H9 (cell line): ENCODE measurements around the gene ANKDD1A. TPM values are rescaled to one million over a fixed set of nuclear protein-coding genes. Genes with fewer than 3 reads are reported as not detected.

Experiments
- DNase-seq: peaks from one replicate; pipeline ENCODE4 v3.0.0-alpha.2; 2017
- H2AFZ ChIP-seq: one replicate; pipeline ENCODE4 v1.6.1; 2013; ENCODE audit warnings: mild to moderate bottlenecking, low read length, control low read depth, moderate library complexity
- H2AK5ac ChIP-seq: 2 replicates; pipeline ENCODE4 v1.6.1; 2013; ENCODE audit warnings: low read length, control low read depth, mixed read lengths; ENCODE audit not compliant: insufficient read length
- H2BK120ac ChIP-seq: one replicate; pipeline ENCODE4 v1.6.1; 2013; ENCODE audit warnings: low read depth, mild to moderate bottlenecking, low read length, control low read depth, inconsistent platforms; ENCODE audit not compliant: poor library complexity, severe bottlenecking
- H2BK12ac ChIP-seq: 2 replicates; pipeline ENCODE4 v1.6.1; 2013; ENCODE audit warnings: low read length, control low read depth, mixed read lengths, low read depth; ENCODE audit not compliant: insufficient read length
- H2BK15ac ChIP-seq: 2 replicates; pipeline ENCODE4 v1.6.1; 2013; ENCODE audit warnings: low read depth, low read length, control low read depth
- H2BK20ac ChIP-seq: one replicate; pipeline ENCODE4 v1.6.1; 2013; ENCODE audit warnings: low read depth, mild to moderate bottlenecking, low read length, control low read depth, inconsistent platforms; ENCODE audit not compliant: poor library complexity, severe bottlenecking
- H2BK5ac ChIP-seq: 2 replicates; pipeline ENCODE4 v1.6.1; 2013; ENCODE audit warnings: low read length, control low read depth, mixed read lengths; ENCODE audit not compliant: insufficient read length
- H3K14ac ChIP-seq: 2 replicates; pipeline ENCODE4 v1.6.1; 2013; ENCODE audit warnings: low read length, control low read depth; ENCODE audit not compliant: insufficient read depth
- H3K18ac ChIP-seq: 2 replicates; pipeline ENCODE4 v1.6.1; 2013; ENCODE audit warnings: low read depth, mild to moderate bottlenecking, mixed read lengths, low read length, control low read depth; ENCODE audit not compliant: insufficient read length
- H3K23ac ChIP-seq: 2 replicates; pipeline ENCODE4 v1.6.1; 2013; ENCODE audit warnings: low read length, control low read depth, mixed read lengths, low read depth; ENCODE audit not compliant: insufficient read length
- H3K23me2 ChIP-seq: 2 replicates; pipeline ENCODE4 v1.6.1; 2013; ENCODE audit warnings: low read depth, mild to moderate bottlenecking, mixed read lengths, low read length, control low read depth; ENCODE audit not compliant: insufficient read length, poor library complexity, severe bottlenecking
- H3K27ac ChIP-seq: 2 replicates; pipeline ENCODE4 v1.5.1; 2013; ENCODE audit warnings: low read length, control low read depth, mixed read lengths, low read depth; ENCODE audit not compliant: insufficient read length
- H3K27me3 ChIP-seq: 2 replicates; pipeline ENCODE4 v1.6.1; 2013; ENCODE audit warnings: low read length, control low read depth, inconsistent platforms; ENCODE audit not compliant: insufficient read depth
- H3K4ac ChIP-seq: 2 replicates; pipeline ENCODE4 v1.6.1; 2013; ENCODE audit warnings: low read depth, mild to moderate bottlenecking, control low read depth, inconsistent platforms, low read length, moderate library complexity
- H3K4me1 ChIP-seq: 2 replicates; pipeline ENCODE4 v1.6.1; 2013; ENCODE audit warnings: low read length, control low read depth, inconsistent platforms; ENCODE audit not compliant: insufficient read depth
- H3K4me2 ChIP-seq: 2 replicates; pipeline ENCODE4 v1.6.1; 2013; ENCODE audit warnings: low read length, control low read depth, mixed read lengths; ENCODE audit not compliant: insufficient read length, insufficient read depth
- H3K56ac ChIP-seq: 2 replicates; pipeline ENCODE4 v1.6.1; 2013; ENCODE audit warnings: low read depth, mild to moderate bottlenecking, mixed read lengths, low read length, control low read depth; ENCODE audit not compliant: insufficient read length
- H3K79me1 ChIP-seq: 2 replicates; pipeline ENCODE4 v1.6.1; 2013; ENCODE audit warnings: low read depth, mild to moderate bottlenecking, moderate library complexity, low read length, control low read depth, inconsistent platforms; ENCODE audit not compliant: insufficient read depth, poor library complexity, severe bottlenecking
- H3K79me2 ChIP-seq: 2 replicates; pipeline ENCODE4 v1.6.1; 2013; ENCODE audit warnings: low read length, control low read depth, inconsistent platforms; ENCODE audit not compliant: insufficient read depth
- H3K9ac ChIP-seq: 2 replicates; pipeline ENCODE4 v1.6.1; 2013; ENCODE audit warnings: low read length, control low read depth, mixed read lengths; ENCODE audit not compliant: insufficient read length; ENCODE audit errors: extremely low read depth
- H3K9me3 ChIP-seq: one replicate; pipeline ENCODE4 v1.6.1; 2013; ENCODE audit warnings: low read depth, low read length, inconsistent platforms; ENCODE audit not compliant: control insufficient read depth
- H3T11ph ChIP-seq: one replicate; pipeline ENCODE4 v1.6.1; 2013; ENCODE audit warnings: mild to moderate bottlenecking, low read length, control low read depth, inconsistent platforms
- H4K20me1 ChIP-seq: one replicate; pipeline ENCODE4 v1.6.1; 2013; ENCODE audit not compliant: control insufficient read depth, insufficient read length, insufficient read depth
- H4K5ac ChIP-seq: 2 replicates; pipeline ENCODE4 v1.6.1; 2013; ENCODE audit warnings: low read depth, mild to moderate bottlenecking, mixed read lengths, low read length, control low read depth; ENCODE audit not compliant: insufficient read length
- H4K8ac ChIP-seq: replicated peaks from 2 replicates; pipeline ENCODE4 v1.6.1; 2013; ENCODE audit warnings: low read length, control low read depth, mixed read lengths, low read depth; ENCODE audit not compliant: insufficient read length
- H4K91ac ChIP-seq: 2 replicates; pipeline ENCODE4 v1.6.1; 2013; ENCODE audit warnings: low read depth, mild to moderate bottlenecking, moderate library complexity, mixed read lengths, low read length, control low read depth; ENCODE audit not compliant: insufficient read length
- H3K27ac Mint-ChIP-seq, 3 experiments: 2 replicates in 2 of 3; 3 replicates in 1 of 3; pipeline ENCODE4 v1.8.0; 2020 to 2021; ENCODE audit warnings: mixed read lengths in 3 of 3, mild to moderate bottlenecking in 1 of 3, moderate library complexity in 1 of 3
- H3K27me3 Mint-ChIP-seq: 2 replicates; pipeline ENCODE4 v1.8.0; 2021; ENCODE audit warnings: low read depth, mild to moderate bottlenecking, moderate library complexity, mixed read lengths
- H3K36me3 Mint-ChIP-seq, 3 experiments: 2 replicates in 2 of 3; 3 replicates in 1 of 3; pipeline ENCODE4 v1.8.0; 2020 to 2021; ENCODE audit warnings: low read depth in 3 of 3, mixed read lengths in 3 of 3; ENCODE audit not compliant: insufficient read depth in 1 of 3
- H3K4me1 Mint-ChIP-seq, 2 experiments: 2 replicates each; pipeline ENCODE4 v1.8.0; 2020; ENCODE audit warnings: mixed read lengths in 2 of 2
- H3K4me3 Mint-ChIP-seq, 2 experiments: 2 replicates in 1 of 2; 3 replicates in 1 of 2; pipeline ENCODE4 v1.8.0; 2020 to 2021; ENCODE audit warnings: mild to moderate bottlenecking in 2 of 2, mixed read lengths in 2 of 2, moderate library complexity in 1 of 2
- H3K9me3 Mint-ChIP-seq, 2 experiments: 2 replicates in 1 of 2; 3 replicates in 1 of 2; pipeline ENCODE4 v1.8.0; 2020; ENCODE audit warnings: mild to moderate bottlenecking in 2 of 2, mixed read lengths in 2 of 2, moderate library complexity in 1 of 2
- CTCF ChIP-seq: fragments of 200-600 bp; sonication (generic); conservative IDR thresholded peaks from 3 replicates; pipeline ENCODE4 v1.8.0; 2021; ENCODE audit warnings: antibody characterized with exemption, mild to moderate bottlenecking
- WGBS: extraction: QIAGEN DNeasy Blood & Tissue Kit; methylation state at CpG from one replicate; pipeline ENCODE4 v1.1.7; 2013; ENCODE audit warnings: missing lambda C conversion rate, low lambda C conversion rate, mixed read lengths; ENCODE audit not compliant: insufficient read length; ENCODE audit errors: extremely low coverage; 5-methylcytosine and 5-hydroxymethylcytosine counted together
- total RNA-seq: library from RNA; stranded (reverse); gene quantifications from 2 replicates; pipeline ENCODE4 v1.2.1, GENCODE V29; 2021

ANKDD1A gene
- total RNA-seq, 1 experiment from 2014 or later = 3.7 TPM

GRCh38 chr15:64987136-64987535 lies 75.4 kb downstream of the ANKDD1A start:
- WGBS = no CpG with 5 or more reads among the region's 3 CpGs
- Histone ChIP-seq H3K9me3 (no peaks in the 10 kb centered on the region), H3K56ac (no peak overlapping the region), H2AFZ (no peak overlapping the region), H3K23ac (no peak overlapping the region), H2AK5ac (no peak overlapping the region), H3K9ac (no peak overlapping the region), H3K23me2 (no peaks in the 10 kb centered on the region), H3K4ac (no peak overlapping the region), H2BK15ac (no peak overlapping the region), H4K8ac (no peak overlapping the region), H3K79me2 (no peaks in the 10 kb centered on the region), H2BK120ac (no peak overlapping the region), H3K79me1 (no peaks in the 10 kb centered on the region), H2BK20ac (no peak overlapping the region), H4K20me1 (no peaks in the 10 kb centered on the region), H4K91ac (no peak overlapping the region), H3K27me3 (no peaks in the 10 kb centered on the region), H2BK5ac (no peak overlapping the region), H3T11ph (no peak overlapping the region), H3K14ac (no peak overlapping the region), H4K5ac (no peak overlapping the region), H3K27ac (no peak overlapping the region), H3K18ac (no peak overlapping the region), H2BK12ac (no peak overlapping the region), H3K4me1 (no peaks in the 10 kb centered on the region), H3K4me2 (no peak overlapping the region)
- Mint-ChIP-seq H3K9me3 (no peaks in the 10 kb centered on the region), H3K27ac (no peak overlapping the region), H3K36me3 (peaks cover 0 to 10% (median 4%) of the 10 kb centered on the region in 3 experiments; a peak in 4 of 7 replicates), H3K4me1 (peaks cover 9 to 18% of the 10 kb centered on the region in 2 experiments), H3K4me3 (no peak overlapping the region), H3K27me3 (no peaks in the 10 kb centered on the region)
- no peak for DNase-seq
- no peak for TF ChIP-seq CTCF
